K562 (cell line): ENCODE data around the gene FOXK2. TPM values are rescaled to one million over a fixed set of nuclear protein-coding genes. Genes with fewer than 3 reads are reported as not detected.

Experiments used
- ETV6 ChIP-seq, 3 experiments: fragments of 150-350 bp in 1 of 3; sonication (generic) in 1 of 3; formaldehyde crosslinking in 1 of 3; IDR thresholded peaks; 2 replicates each; pipeline versions ENCODE4 v1.6.1 to v1.8.0; 2014 to 2022; ENCODE audit warnings: borderline replicate concordance in 2 of 3, low read depth in 2 of 3, antibody characterized with exemption in 1 of 3, low read length in 1 of 3, mild to moderate bottlenecking in 1 of 3, missing genetic modification reagents in 1 of 3
- FOXK1 ChIP-seq: sonication (generic); formaldehyde crosslinking; IDR thresholded peaks from 2 replicates; pipeline ENCODE4 v1.8.0; 2022; ENCODE audit warnings: missing genetic modification reagents, mild to moderate bottlenecking, borderline replicate concordance
- PHF20 ChIP-seq: fragments of 450-650 bp; IDR thresholded peaks from 2 replicates; pipeline ENCODE4 v1.6.1; 2018; ENCODE audit not compliant: partially characterized antibody
- PTBP1 ChIP-seq: fragments of 200-400 bp; formaldehyde crosslinking; IDR thresholded peaks from 2 replicates; pipeline ENCODE4 v1.6.1; 2017; ENCODE audit warnings: low read depth, low read length
- SRSF9 ChIP-seq: fragments of 200-400 bp; formaldehyde crosslinking; IDR thresholded peaks from 2 replicates; pipeline ENCODE4 v1.6.1; 2017; ENCODE audit warnings: low read depth, low read length, borderline replicate concordance
- polyA plus RNA-seq, 8 experiments: library from polyadenylated mRNA; depleted of rRNA in 4 of 8; stranded (reverse) in 5 of 8; unstranded in 3 of 8; fragments of >200 nt; fragmentation: Nextera tagmentation in 2 of 8; fragmentation: Illumina TruSeq in 1 of 8; extraction: Ambion mirVana in 2 of 8; extraction: Trizol in 1 of 8; gene quantifications; 2 replicates each; pipeline versions ENCODE4 v1.2.1 to v1.2.3, GENCODE V29; 2011 to 2014; ENCODE audit warnings: inconsistent platforms in 1 of 8, missing spikeins in 1 of 8
- total RNA-seq, 7 experiments: library from RNA; depleted of rRNA in 6 of 7; stranded (reverse); fragments of >200 nt in 6 of 7; fragmentation: Illumina TruSeq in 2 of 7; extraction: Trizol in 2 of 7; gene quantifications; 2 replicates each; pipeline versions ENCODE4 v1.2.1 to v1.2.3, GENCODE V29; 2011 to 2021; ENCODE audit warnings: low replicate concordance in 1 of 7
- TF ChIP-seq, protein P1 (sequence below), 2 experiments: fragments of 450-650 bp; IDR thresholded peaks; 2 replicates each; pipeline ENCODE4 v1.6.1; 2018; ENCODE audit warnings: mild to moderate bottlenecking in 2 of 2, low read depth in 1 of 2; ENCODE audit not compliant: partially characterized antibody in 2 of 2
- TF ChIP-seq, protein P2 (sequence below): fragments of 450-650 bp; formaldehyde crosslinking; IDR thresholded peaks from 2 replicates; pipeline ENCODE4 v1.4.0; 2022; ENCODE audit warnings: missing genetic modification characterization
- TF ChIP-seq, protein P3 (sequence below): fragments of 450-650 bp; IDR thresholded peaks from 2 replicates; pipeline ENCODE4 v1.6.1; 2017; ENCODE audit warnings: antibody characterized with exemption, mild to moderate bottlenecking
- TF ChIP-seq, protein P4 (sequence below): fragments of 450-650 bp; IDR thresholded peaks from 2 replicates; pipeline ENCODE4 v1.6.1; 2018; ENCODE audit not compliant: partially characterized antibody

Gene FOXK2
- total and polyA plus RNA-seq, 9 of the 15 experiments (the other 6 are each of a cell fraction or from before 2014, with no cell fraction given) = 3.0 to 86.0 (median 44.1) TPM

DNA sequence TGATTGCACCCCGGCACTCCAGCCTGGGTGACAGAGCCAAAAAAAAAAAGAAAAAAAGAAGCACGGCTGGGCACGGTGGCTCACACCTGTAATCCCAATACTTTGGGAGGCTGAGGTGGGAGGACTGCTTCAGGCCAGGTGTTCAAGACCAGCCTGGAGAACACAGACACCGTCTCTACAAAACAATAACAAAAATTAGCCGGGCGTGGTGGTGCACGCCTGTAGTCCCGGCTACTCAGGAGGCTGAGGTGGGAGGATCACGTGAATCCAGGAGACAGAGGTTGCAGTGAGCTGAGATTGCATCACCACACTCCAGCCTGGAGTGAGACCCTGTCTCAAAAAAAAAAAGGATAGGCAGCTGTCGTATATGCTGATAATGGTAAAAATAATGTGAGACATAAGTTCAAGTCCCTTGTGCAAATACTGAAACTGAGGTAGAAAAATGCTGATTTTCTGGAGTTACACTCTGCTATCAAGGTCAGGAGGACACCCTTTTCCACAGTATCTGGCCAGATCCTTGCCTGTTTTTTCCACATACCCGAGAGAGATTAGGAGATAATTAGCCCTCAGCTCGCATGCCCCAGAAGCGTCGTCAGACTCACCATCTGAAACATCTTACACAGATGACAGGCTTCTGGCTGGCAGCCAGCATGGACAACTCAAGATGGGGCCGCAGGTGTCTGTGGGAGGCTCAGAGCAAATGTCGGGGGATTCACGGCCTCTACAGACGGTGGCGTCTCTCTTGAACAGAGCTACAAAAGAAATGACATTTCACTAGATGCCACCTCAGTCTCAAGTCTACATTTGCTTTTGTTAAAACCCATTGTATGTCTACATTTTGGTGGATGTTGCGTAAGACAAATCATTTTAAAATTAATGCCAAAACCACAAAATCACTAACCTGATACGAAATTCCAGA, 91.9 kb downstream of the FOXK2 start (continued):
- no peak for TF ChIP-seq SRSF9
- TF ChIP-seq PHF20 = no peak
- TF ChIP-seq FOXK1 (CRISPR knock-in tag) = no peak
- TF ChIP-seq, protein P1, sequence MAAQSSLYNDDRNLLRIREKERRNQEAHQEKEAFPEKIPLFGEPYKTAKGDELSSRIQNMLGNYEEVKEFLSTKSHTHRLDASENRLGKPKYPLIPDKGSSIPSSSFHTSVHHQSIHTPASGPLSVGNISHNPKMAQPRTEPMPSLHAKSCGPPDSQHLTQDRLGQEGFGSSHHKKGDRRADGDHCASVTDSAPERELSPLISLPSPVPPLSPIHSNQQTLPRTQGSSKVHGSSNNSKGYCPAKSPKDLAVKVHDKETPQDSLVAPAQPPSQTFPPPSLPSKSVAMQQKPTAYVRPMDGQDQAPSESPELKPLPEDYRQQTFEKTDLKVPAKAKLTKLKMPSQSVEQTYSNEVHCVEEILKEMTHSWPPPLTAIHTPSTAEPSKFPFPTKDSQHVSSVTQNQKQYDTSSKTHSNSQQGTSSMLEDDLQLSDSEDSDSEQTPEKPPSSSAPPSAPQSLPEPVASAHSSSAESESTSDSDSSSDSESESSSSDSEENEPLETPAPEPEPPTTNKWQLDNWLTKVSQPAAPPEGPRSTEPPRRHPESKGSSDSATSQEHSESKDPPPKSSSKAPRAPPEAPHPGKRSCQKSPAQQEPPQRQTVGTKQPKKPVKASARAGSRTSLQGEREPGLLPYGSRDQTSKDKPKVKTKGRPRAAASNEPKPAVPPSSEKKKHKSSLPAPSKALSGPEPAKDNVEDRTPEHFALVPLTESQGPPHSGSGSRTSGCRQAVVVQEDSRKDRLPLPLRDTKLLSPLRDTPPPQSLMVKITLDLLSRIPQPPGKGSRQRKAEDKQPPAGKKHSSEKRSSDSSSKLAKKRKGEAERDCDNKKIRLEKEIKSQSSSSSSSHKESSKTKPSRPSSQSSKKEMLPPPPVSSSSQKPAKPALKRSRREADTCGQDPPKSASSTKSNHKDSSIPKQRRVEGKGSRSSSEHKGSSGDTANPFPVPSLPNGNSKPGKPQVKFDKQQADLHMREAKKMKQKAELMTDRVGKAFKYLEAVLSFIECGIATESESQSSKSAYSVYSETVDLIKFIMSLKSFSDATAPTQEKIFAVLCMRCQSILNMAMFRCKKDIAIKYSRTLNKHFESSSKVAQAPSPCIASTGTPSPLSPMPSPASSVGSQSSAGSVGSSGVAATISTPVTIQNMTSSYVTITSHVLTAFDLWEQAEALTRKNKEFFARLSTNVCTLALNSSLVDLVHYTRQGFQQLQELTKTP (IDR thresholded peaks at IDR 0.05; ENCODE audit: low read depth in 1 of 2, partially characterized antibody in 2 of 2) = no peak
- TF ChIP-seq, protein P2, sequence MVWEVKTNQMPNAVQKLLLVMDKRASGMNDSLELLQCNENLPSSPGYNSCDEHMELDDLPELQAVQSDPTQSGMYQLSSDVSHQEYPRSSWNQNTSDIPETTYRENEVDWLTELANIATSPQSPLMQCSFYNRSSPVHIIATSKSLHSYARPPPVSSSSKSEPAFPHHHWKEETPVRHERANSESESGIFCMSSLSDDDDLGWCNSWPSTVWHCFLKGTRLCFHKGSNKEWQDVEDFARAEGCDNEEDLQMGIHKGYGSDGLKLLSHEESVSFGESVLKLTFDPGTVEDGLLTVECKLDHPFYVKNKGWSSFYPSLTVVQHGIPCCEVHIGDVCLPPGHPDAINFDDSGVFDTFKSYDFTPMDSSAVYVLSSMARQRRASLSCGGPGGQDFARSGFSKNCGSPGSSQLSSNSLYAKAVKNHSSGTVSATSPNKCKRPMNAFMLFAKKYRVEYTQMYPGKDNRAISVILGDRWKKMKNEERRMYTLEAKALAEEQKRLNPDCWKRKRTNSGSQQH (CRISPR knock-in tag) = no peak
- TF ChIP-seq, protein P3, sequence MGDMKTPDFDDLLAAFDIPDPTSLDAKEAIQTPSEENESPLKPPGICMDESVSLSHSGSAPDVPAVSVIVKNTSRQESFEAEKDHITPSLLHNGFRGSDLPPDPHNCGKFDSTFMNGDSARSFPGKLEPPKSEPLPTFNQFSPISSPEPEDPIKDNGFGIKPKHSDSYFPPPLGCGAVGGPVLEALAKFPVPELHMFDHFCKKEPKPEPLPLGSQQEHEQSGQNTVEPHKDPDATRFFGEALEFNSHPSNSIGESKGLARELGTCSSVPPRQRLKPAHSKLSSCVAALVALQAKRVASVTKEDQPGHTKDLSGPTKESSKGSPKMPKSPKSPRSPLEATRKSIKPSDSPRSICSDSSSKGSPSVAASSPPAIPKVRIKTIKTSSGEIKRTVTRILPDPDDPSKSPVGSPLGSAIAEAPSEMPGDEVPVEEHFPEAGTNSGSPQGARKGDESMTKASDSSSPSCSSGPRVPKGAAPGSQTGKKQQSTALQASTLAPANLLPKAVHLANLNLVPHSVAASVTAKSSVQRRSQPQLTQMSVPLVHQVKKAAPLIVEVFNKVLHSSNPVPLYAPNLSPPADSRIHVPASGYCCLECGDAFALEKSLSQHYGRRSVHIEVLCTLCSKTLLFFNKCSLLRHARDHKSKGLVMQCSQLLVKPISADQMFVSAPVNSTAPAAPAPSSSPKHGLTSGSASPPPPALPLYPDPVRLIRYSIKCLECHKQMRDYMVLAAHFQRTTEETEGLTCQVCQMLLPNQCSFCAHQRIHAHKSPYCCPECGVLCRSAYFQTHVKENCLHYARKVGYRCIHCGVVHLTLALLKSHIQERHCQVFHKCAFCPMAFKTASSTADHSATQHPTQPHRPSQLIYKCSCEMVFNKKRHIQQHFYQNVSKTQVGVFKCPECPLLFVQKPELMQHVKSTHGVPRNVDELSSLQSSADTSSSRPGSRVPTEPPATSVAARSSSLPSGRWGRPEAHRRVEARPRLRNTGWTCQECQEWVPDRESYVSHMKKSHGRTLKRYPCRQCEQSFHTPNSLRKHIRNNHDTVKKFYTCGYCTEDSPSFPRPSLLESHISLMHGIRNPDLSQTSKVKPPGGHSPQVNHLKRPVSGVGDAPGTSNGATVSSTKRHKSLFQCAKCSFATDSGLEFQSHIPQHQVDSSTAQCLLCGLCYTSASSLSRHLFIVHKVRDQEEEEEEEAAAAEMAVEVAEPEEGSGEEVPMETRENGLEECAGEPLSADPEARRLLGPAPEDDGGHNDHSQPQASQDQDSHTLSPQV = peak; percentile 66; the same call in 1 of the 2 replicates
- no peak for TF ChIP-seq PTBP1
- no peak for TF ChIP-seq ETV6 (IDR thresholded peaks at IDR 0.05; ENCODE audit: borderline replicate concordance in 1 of 2, low read depth in 2 of 2, low read length in 1 of 2)
- TF ChIP-seq ETV6 (CRISPR knock-in tag; IDR thresholded peaks at IDR 0.05; ENCODE audit: borderline replicate concordance) = no peak
- TF ChIP-seq, protein P4, sequence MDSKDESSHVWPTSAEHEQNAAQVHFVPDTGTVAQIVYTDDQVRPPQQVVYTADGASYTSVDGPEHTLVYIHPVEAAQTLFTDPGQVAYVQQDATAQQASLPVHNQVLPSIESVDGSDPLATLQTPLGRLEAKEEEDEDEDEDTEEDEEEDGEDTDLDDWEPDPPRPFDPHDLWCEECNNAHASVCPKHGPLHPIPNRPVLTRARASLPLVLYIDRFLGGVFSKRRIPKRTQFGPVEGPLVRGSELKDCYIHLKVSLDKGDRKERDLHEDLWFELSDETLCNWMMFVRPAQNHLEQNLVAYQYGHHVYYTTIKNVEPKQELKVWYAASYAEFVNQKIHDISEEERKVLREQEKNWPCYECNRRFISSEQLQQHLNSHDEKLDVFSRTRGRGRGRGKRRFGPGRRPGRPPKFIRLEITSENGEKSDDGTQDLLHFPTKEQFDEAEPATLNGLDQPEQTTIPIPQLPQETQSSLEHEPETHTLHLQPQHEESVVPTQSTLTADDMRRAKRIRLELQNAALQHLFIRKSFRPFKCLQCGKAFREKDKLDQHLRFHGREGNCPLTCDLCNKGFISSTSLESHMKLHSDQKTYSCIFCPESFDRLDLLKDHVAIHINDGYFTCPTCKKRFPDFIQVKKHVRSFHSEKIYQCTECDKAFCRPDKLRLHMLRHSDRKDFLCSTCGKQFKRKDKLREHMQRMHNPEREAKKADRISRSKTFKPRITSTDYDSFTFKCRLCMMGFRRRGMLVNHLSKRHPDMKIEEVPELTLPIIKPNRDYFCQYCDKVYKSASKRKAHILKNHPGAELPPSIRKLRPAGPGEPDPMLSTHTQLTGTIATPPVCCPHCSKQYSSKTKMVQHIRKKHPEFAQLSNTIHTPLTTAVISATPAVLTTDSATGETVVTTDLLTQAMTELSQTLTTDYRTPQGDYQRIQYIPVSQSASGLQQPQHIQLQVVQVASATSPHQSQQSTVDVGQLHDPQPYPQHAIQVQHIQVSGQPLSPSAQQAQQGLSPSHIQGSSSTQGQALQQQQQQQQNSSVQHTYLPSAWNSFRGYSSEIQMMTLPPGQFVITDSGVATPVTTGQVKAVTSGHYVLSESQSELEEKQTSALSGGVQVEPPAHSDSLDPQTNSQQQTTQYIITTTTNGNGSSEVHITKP = no peak
